Keratinocyte (primary cell): ENCODE results near the gene CPSF3. TPM values are rescaled to one million over a fixed set of nuclear protein-coding genes. Genes with fewer than 3 reads are reported as not detected.

Experiments used
- DNase-seq: peaks from one replicate; pipeline ENCODE4 v3.0.0-alpha.2; 2011; ENCODE audit warnings: low read depth, missing footprints, low spot score
- FAIRE-seq: peaks from 2 replicates; lab custom pipeline; 2011; peaks lifted over from hg19 to GRCh38; lab: Jason Lieb, UNC
- H2AFZ ChIP-seq: 2 replicates; pipeline ENCODE4 v1.6.0; 2012; ENCODE audit warnings: low read length, control low read depth, inconsistent platforms; ENCODE audit not compliant: control insufficient read depth
- H3K27ac ChIP-seq: 2 replicates; pipeline ENCODE4 v1.5.1; 2011; ENCODE audit warnings: low read length; ENCODE audit not compliant: control insufficient read depth, insufficient read depth
- H3K27me3 ChIP-seq: 3 replicates; pipeline ENCODE4 v1.6.0; 2011; ENCODE audit warnings: low read length; ENCODE audit not compliant: control insufficient read depth, insufficient read depth; ENCODE audit errors: extremely low read depth
- H3K36me3 ChIP-seq, 2 experiments: 2 replicates in 1 of 2; 3 replicates in 1 of 2; pipeline ENCODE4 v1.5.1; 2011; ENCODE audit warnings: low read length in 2 of 2, mild to moderate bottlenecking in 1 of 2; ENCODE audit not compliant: control insufficient read depth in 2 of 2, insufficient read depth in 2 of 2; ENCODE audit errors: extremely low read depth in 1 of 2
- H3K4me1 ChIP-seq: 3 replicates; pipeline ENCODE4 v1.5.1; 2011; ENCODE audit warnings: low read length; ENCODE audit not compliant: control insufficient read depth, insufficient read depth; ENCODE audit errors: extremely low read depth
- H3K4me2 ChIP-seq: 3 replicates; pipeline ENCODE4 v1.6.0; 2011; ENCODE audit warnings: low read depth, low read length; ENCODE audit not compliant: control insufficient read depth, insufficient read depth; ENCODE audit errors: extremely low read depth
- H3K4me3 ChIP-seq, 3 experiments: fragments of 200-600 bp in 1 of 3; sonication (generic) in 1 of 3; 2 replicates in 2 of 3; 3 replicates in 1 of 3; pipeline ENCODE4 v1.5.1; 2011 to 2016; ENCODE audit warnings: low read length in 3 of 3, mild to moderate bottlenecking in 3 of 3, control low read depth in 2 of 3, inconsistent platforms in 1 of 3, low read depth in 1 of 3, mixed read lengths in 1 of 3, mixed run types in 1 of 3, moderate library complexity in 1 of 3; ENCODE audit not compliant: control insufficient read depth in 2 of 3, insufficient read depth in 2 of 3; ENCODE audit errors: extremely low read depth in 1 of 3
- H3K79me2 ChIP-seq: 2 replicates; pipeline ENCODE4 v1.6.0; 2012; ENCODE audit warnings: low read length; ENCODE audit not compliant: control insufficient read depth, insufficient read depth
- H3K9ac ChIP-seq: 3 replicates; pipeline ENCODE4 v1.6.0; 2011; ENCODE audit warnings: low read length; ENCODE audit not compliant: control insufficient read depth, insufficient read depth; ENCODE audit errors: extremely low read depth
- H3K9me1 ChIP-seq: 3 replicates; pipeline ENCODE4 v1.6.0; 2011; ENCODE audit warnings: low read length; ENCODE audit not compliant: control insufficient read depth, insufficient read depth; ENCODE audit errors: extremely low read depth
- H3K9me3 ChIP-seq: 2 replicates; pipeline ENCODE4 v1.5.1; 2012; ENCODE audit warnings: low read depth, low read length; ENCODE audit not compliant: control insufficient read depth
- H4K20me1 ChIP-seq: 3 replicates; pipeline ENCODE4 v1.6.0; 2011; ENCODE audit warnings: low read length; ENCODE audit not compliant: control insufficient read depth, insufficient read depth; ENCODE audit errors: extremely low read depth
- EZH2 ChIP-seq: IDR thresholded peaks from one replicate; pipeline ENCODE4 v1.6.1; 2012; ENCODE audit warnings: inconsistent platforms, mild to moderate bottlenecking, low read length, moderate library complexity
- dilution Hi-C: fragments of 300-500 bp; cut with MboI; formaldehyde crosslinking; loops from one replicate; pipeline ENCODE4 v1.7.0; 2020; ENCODE audit warnings: low sequenced_read_pairs; ENCODE audit not compliant: extremely low pct_ligation_motif_present
- polyA plus RNA-seq, 5 experiments: library from polyadenylated mRNA; depleted of rRNA in 3 of 5; stranded (reverse) in 3 of 5; stranded (forward) in 1 of 5; unstranded in 1 of 5; fragments of >200 nt; gene quantifications; 1 replicate in 1 of 5; 2 replicates in 3 of 5; 3 replicates in 1 of 5; pipeline versions ENCODE4 v1.2.1 to v1.2.3, GENCODE V29; 2011 to 2012; ENCODE audit warnings: missing spikeins in 2 of 5, low read depth in 1 of 5, low replicate concordance in 1 of 5
- TF ChIP-seq, protein P1 (sequence below), 3 experiments: IDR thresholded peaks in 1 of 3; conservative IDR thresholded peaks in 1 of 3; optimal IDR thresholded peaks in 1 of 3; 2 replicates in 2 of 3; 3 replicates in 1 of 3; pipeline versions ENCODE3 to v1.5.1; 2011; ENCODE audit warnings: low read length in 3 of 3, mild to moderate bottlenecking in 3 of 3, moderate library complexity in 2 of 3, control low read depth in 1 of 3, inconsistent platforms in 1 of 3; ENCODE audit not compliant: insufficient read depth in 2 of 3; ENCODE audit errors: extremely low read depth in 1 of 3

The CPSF3 gene
- polyA plus RNA-seq, 1 donor (not counting 4 experiments of a cell fraction or from before 2014, with no cell fraction given), result 31.1 TPM

DNA sequence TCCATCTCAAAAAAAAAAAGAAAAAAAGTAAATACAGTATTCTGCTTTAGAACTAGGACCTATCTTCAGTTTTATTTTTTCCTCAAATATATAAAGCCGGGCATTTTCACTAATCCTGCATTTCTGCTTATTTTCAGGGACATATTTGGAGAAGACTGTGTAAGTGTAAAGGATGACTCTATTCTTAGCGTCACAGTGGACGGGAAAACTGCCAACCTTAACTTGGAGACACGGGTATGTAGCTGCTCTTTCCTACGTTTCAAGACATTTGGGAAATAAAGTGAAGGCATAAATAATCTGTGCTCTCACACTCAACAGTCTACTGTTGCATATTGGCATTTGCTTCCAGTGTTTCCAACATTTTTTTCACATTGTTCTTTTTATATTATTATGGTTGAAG, 47.8 kb downstream of the CPSF3 start:
- DNase-seq (no peak), FAIRE-seq (no peak)
- Histone ChIP-seq H3K4me1 (peaks cover 9% of the 10 kb centered on the region), H3K27ac (no peak overlapping the region), H2AFZ (no peak overlapping the region), H3K9me3 (no peaks in the 10 kb centered on the region), H3K79me2 (peaks cover 5% of the 10 kb centered on the region), H3K4me3 (no peak overlapping the region), H3K9me1 (no peaks in the 10 kb centered on the region), H3K36me3 (peaks cover 4 to 14% of the 10 kb centered on the region in 2 experiments), H3K4me2 (no peak overlapping the region), H3K27me3 (no peaks in the 10 kb centered on the region), H3K9ac (no peak overlapping the region), H4K20me1 (no peaks in the 10 kb centered on the region)
- no peak for TF ChIP-seq EZH2
- TF ChIP-seq, protein P1, sequence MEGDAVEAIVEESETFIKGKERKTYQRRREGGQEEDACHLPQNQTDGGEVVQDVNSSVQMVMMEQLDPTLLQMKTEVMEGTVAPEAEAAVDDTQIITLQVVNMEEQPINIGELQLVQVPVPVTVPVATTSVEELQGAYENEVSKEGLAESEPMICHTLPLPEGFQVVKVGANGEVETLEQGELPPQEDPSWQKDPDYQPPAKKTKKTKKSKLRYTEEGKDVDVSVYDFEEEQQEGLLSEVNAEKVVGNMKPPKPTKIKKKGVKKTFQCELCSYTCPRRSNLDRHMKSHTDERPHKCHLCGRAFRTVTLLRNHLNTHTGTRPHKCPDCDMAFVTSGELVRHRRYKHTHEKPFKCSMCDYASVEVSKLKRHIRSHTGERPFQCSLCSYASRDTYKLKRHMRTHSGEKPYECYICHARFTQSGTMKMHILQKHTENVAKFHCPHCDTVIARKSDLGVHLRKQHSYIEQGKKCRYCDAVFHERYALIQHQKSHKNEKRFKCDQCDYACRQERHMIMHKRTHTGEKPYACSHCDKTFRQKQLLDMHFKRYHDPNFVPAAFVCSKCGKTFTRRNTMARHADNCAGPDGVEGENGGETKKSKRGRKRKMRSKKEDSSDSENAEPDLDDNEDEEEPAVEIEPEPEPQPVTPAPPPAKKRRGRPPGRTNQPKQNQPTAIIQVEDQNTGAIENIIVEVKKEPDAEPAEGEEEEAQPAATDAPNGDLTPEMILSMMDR (optimal IDR thresholded peaks at IDR 0.05 in 1 of 3, IDR thresholded peaks at IDR 0.05 in 1 of 3, conservative IDR thresholded peaks at IDR 0.05 in 1 of 3; ENCODE audit: extremely low read depth in 1 of 3, insufficient read depth in 2 of 3, low read length in 3 of 3), result no peak
- dilution Hi-C loops, result no loop called here

DNA sequence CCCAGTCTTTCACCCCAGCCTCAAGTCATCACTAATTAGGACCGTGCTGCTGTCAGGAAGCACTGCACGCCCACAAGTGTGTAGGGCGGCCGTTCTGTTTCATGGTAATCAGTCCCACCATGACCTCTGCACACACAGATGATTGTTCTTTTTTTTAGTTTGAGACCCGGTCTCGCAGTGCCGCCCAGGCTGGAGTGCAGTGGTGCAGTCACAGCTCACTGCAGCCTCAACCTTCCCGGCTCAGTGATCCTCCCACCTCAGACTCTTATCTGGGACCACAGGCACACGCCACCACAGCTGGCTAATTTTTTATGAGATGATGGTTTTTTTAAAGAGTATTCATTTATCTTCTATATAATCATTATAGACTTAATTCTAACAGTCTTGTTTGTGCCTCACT, 49.1 kb downstream of the CPSF3 start:
- DNase-seq, result no peak
- no peak overlapping the region for H3K9ac ChIP-seq
- H3K4me1 ChIP-seq, result peaks cover 9% of the 10 kb centered on the region
- H3K9me1 ChIP-seq, result no peaks in the 10 kb centered on the region
- dilution Hi-C loops, result no loop called here
- no peak overlapping the region for H3K27ac ChIP-seq
- H3K4me3 ChIP-seq, result no peak overlapping the region
- H2AFZ ChIP-seq, result no peak overlapping the region
- H3K79me2 ChIP-seq, result peaks cover 12% of the 10 kb centered on the region
- TF ChIP-seq, protein P1 (optimal IDR thresholded peaks at IDR 0.05 in 1 of 3, IDR thresholded peaks at IDR 0.05 in 1 of 3, conservative IDR thresholded peaks at IDR 0.05 in 1 of 3; ENCODE audit: extremely low read depth in 1 of 3, insufficient read depth in 2 of 3, low read length in 3 of 3), result no peak
- TF ChIP-seq EZH2, result no peak
- H4K20me1 ChIP-seq, result no peaks in the 10 kb centered on the region
- H3K4me2 ChIP-seq, result no peak overlapping the region
- H3K9me3 ChIP-seq, result peaks cover 3% of the 10 kb centered on the region
- FAIRE-seq, result no peak
- peaks cover 3 to 19% of the 10 kb centered on the region in 2 experiments for H3K36me3 ChIP-seq
- H3K27me3 ChIP-seq, result no peaks in the 10 kb centered on the region
